HUES6 (cell line): Measurements from ENCODE around the gene CLDN3.

Experiments used
- H3K27ac ChIP-seq: 2 replicates; pipeline ENCODE4 v1.7.0; 2013; ENCODE audit warnings: low read depth, mild to moderate bottlenecking, low read length, inconsistent platforms
- H3K27me3 ChIP-seq: 2 replicates; pipeline ENCODE4 v1.6.1; 2013; ENCODE audit warnings: low read length; ENCODE audit not compliant: control insufficient read depth, insufficient read depth
- H3K36me3 ChIP-seq: 2 replicates; pipeline ENCODE4 v1.6.1; 2013; ENCODE audit warnings: low read length; ENCODE audit not compliant: control insufficient read depth, insufficient read depth
- H3K4me1 ChIP-seq: 2 replicates; pipeline ENCODE4 v1.6.1; 2013; ENCODE audit warnings: low read length; ENCODE audit not compliant: control insufficient read depth, insufficient read depth
- H3K4me3 ChIP-seq: 2 replicates; pipeline ENCODE4 v1.5.1; 2013; ENCODE audit warnings: low read depth, low read length
- H3K9ac ChIP-seq: one replicate; pipeline ENCODE4 v1.6.1; 2013; ENCODE audit warnings: mild to moderate bottlenecking, low read length
- H3K9me3 ChIP-seq: 2 replicates; pipeline ENCODE4 v1.6.1; 2013; ENCODE audit warnings: low read depth, low read length; ENCODE audit not compliant: control insufficient read depth, insufficient read depth

The CLDN3 gene

DNA sequence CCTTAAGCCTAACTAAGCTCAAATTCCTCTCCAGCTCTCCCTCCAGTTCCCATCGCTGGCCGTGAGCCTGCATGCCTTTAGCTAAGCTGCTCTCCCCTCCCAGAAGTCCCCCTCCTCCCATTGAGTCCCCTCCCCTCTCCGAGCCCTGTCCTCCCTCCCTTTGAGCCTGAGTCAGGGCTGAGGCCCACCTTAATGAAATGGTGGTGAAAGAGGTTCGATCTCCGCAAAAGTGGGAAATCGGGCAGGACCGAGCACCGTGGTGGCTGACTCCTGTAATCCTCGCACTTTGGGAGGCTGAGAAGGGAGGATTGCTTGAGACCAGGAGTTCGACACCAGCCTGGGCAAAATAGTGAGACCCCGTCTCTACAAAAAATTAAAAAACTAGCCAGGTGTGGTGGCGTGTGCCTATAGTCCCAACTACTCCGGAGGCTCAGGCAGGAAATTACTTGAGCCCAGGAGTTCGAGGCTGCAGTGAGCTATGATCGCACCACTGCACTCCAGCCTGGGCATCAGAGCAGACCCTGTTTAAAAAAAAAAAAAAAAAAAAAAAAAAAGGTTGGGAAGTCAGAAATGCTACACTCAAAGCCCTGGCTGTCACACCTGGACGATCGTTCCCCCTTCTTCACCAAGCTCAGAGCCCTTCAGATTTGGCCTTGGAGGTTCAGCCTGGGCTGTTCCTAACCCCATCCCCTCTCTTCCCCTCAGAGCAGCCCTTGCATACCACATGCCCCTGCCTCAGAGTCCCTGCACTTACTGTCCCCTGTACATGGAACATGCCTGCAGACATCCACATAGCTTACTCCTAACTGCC lies 995 bp upstream of the CLDN3 start:
- H3K36me3 ChIP-seq: no peaks in the 10 kb centered on the region
- peaks cover 37% of the 10 kb centered on the region; the same call in 1 of the 2 replicates for H3K27me3 ChIP-seq
- no peaks in the 10 kb centered on the region for H3K9me3 ChIP-seq
- H3K4me1 ChIP-seq: peaks cover 9% of the 10 kb centered on the region; the same call in 1 of the 2 replicates
- H3K9ac ChIP-seq: no peak overlapping the region
- peak overlapping the region; percentile 76 for H3K4me3 ChIP-seq
- H3K27ac ChIP-seq: no peak overlapping the region

DNA sequence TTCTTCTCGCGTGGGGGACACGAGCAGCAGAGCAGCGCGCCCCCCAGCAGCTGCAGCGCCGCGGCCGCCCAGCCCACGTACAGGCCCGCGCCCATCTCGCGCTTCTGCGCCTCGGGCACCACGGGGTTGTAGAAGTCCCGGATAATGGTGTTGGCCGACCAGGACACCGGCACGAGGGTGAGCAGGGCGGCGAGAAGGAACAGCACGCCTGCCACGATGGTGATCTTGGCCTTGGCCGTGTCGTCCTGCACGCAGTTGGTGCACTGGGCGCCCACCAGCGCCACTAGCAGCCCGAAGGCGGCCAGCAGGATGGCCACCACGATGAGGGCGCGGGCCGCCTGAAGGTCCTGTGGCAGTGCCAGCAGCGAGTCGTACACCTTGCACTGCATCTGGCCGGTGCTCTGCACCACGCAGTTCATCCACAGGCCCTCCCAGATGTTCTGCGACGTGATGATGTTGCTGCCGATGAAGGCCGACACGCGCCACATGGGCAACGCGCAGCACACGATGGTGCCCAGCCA lies 529 bp downstream of the CLDN3 start:
- Histone ChIP-seq H3K36me3 (no peaks in the 10 kb centered on the region), H3K27ac (no peak overlapping the region), H3K9ac (peak overlapping the region; percentile 5), H3K27me3 (peaks cover 37% of the 10 kb centered on the region; the same call in 1 of the 2 replicates), H3K9me3 (no peaks in the 10 kb centered on the region), H3K4me3 (peak overlapping the region; percentile 76), H3K4me1 (peaks cover 9% of the 10 kb centered on the region; the same call in 1 of the 2 replicates)

GRCh38 chr7:73768641-73769480 lies 1.2 kb downstream of the CLDN3 start:
- Histone ChIP-seq H3K27ac (no peak overlapping the region), H3K4me3 (peak overlapping the region; percentile 76; the same call in 1 of the 2 replicates), H3K4me1 (peaks cover 9% of the 10 kb centered on the region; the same call in 1 of the 2 replicates), H3K36me3 (no peaks in the 10 kb centered on the region), H3K27me3 (peaks cover 37% of the 10 kb centered on the region; the same call in 1 of the 2 replicates), H3K9ac (no peak overlapping the region), H3K9me3 (no peaks in the 10 kb centered on the region)

DNA sequence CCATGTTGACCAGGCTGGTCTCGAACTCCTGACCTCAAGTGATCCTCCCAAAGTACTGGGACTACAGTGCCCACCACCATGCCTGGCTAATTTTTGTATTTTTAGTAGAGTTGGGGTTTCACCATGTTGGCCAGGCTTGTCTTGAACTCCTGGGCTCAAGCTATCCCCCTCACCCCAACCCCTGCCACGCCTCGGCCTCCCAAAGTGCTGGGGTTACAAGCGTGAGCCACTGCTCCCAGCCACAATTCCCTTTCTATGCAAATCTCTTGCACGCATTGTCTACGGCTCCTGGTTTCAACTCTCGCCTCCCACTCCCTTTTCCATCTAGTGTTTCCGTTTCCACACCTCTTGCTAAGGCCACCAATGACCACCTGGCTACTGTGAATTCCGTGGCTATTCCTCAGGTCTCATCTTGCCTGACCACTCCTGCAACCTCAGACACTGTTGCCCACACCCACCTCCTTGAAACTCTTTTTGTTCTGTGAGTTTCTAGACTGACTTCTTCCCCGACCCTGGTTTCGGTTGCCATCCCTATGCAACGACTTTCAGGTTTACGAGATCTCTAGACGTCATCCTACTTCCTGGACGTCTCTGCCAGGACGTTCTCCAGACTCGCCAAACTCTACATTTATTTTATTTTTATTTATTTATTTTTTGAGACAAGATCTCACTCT lies 3.4 kb downstream of the CLDN3 start:
- H3K4me1 ChIP-seq: peaks cover 16% of the 10 kb centered on the region
- H3K9me3 ChIP-seq: no peaks in the 10 kb centered on the region
- H3K27ac ChIP-seq: no peak overlapping the region
- H3K9ac ChIP-seq: no peak overlapping the region
- no peaks in the 10 kb centered on the region for H3K36me3 ChIP-seq
- peaks cover 36% of the 10 kb centered on the region; the same call in 1 of the 2 replicates for H3K27me3 ChIP-seq
- H3K4me3 ChIP-seq: no peak overlapping the region

DNA sequence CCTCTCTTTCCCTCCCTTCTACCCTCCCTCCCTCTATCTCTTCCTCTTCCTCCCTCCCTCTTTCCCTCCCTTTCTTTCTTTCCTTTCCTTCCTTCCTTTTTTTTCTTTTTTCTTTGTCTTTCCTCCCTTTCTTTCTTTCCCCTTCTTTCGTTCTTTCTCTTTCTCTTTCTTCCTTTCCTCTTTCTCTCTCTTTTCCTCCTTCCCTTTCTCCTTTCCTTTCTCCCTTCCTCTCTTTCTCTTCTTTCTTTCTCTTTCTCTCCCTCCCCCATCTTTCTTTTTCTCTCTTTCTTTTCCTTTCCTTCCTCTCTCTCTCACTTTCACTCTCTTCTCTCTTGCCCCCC lies 7.4 kb downstream of the CLDN3 start:
- Histone ChIP-seq H3K36me3 (no peaks in the 10 kb centered on the region), H3K9ac (no peak overlapping the region), H3K27me3 (no peaks in the 10 kb centered on the region; the same call in 1 of the 2 replicates), H3K27ac (no peak overlapping the region), H3K9me3 (no peaks in the 10 kb centered on the region), H3K4me1 (peaks cover 8% of the 10 kb centered on the region), H3K4me3 (no peak overlapping the region)

GRCh38 chr7:73761854-73762658 lies 8.0 kb downstream of the CLDN3 start:
- H3K9me3 ChIP-seq: no peaks in the 10 kb centered on the region
- H3K27ac ChIP-seq: no peak overlapping the region
- peaks cover 8% of the 10 kb centered on the region for H3K4me1 ChIP-seq
- no peaks in the 10 kb centered on the region for H3K36me3 ChIP-seq
- no peaks in the 10 kb centered on the region for H3K27me3 ChIP-seq
- no peak overlapping the region for H3K9ac ChIP-seq
- H3K4me3 ChIP-seq: no peak overlapping the region

DNA sequence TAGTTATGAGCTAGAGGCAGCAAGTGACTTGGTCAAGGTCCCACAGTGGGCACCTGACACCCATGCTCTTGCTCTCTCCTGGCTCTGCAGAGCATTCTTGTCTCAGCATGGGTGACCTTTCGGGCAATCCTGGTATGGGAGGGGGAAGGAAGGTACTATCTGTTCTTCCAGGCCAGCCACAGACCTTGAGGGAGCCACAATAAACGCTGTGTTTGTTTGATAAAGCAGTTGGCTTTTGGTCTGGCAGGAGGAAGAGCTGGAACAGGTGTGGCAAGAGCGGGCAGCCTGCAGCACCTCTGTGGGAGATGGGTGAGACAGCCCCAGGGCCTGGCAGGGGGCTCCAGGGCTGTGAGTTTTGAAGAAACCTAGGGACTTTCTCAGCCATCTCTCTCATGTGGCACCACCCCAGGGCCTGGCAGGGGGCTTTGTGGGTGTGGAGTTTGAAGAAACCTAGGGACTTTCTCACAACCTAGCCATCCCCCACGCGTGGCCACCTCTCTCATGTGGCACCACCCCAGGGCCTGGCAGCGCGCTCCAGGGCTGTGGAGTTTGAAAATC lies 11.4 kb downstream of the CLDN3 start:
- Histone ChIP-seq H3K4me1 (peaks cover 8% of the 10 kb centered on the region), H3K9me3 (no peaks in the 10 kb centered on the region), H3K36me3 (no peaks in the 10 kb centered on the region), H3K4me3 (no peak overlapping the region), H3K27ac (no peak overlapping the region), H3K27me3 (no peaks in the 10 kb centered on the region), H3K9ac (no peak overlapping the region)

GRCh38 chr7:73749931-73750776 lies 19.9 kb downstream of the CLDN3 start:
- no peak overlapping the region for H3K4me3 ChIP-seq
- peaks cover 6% of the 10 kb centered on the region; the same call in 1 of the 2 replicates for H3K9me3 ChIP-seq
- H3K9ac ChIP-seq: no peak overlapping the region
- no peak overlapping the region for H3K27ac ChIP-seq
- no peaks in the 10 kb centered on the region for H3K4me1 ChIP-seq
- H3K27me3 ChIP-seq: no peaks in the 10 kb centered on the region
- H3K36me3 ChIP-seq: no peaks in the 10 kb centered on the region

- Histone ChIP-seq H3K36me3 (no peaks in the 10 kb centered on the region), H3K27ac (no peak overlapping the region), H3K27me3 (peaks cover 19% of the 10 kb centered on the region; the same call in 1 of the 2 replicates), H3K4me1 (peaks cover 22% of the 10 kb centered on the region), H3K9ac (no peak overlapping the region), H3K4me3 (no peak overlapping the region), H3K9me3 (peaks cover 6% of the 10 kb centered on the region; the same call in 1 of the 2 replicates)
These were observed 23.7 kb downstream of the CLDN3 start for GRCh38 chr7:73746378-73746777.
